Esophagus squamous epithelium (tissue), 5 donors: ENCODE results near the gene MBD4. TPM values are rescaled to one million over a fixed set of nuclear protein-coding genes. Genes with fewer than 3 reads are reported as not detected.
"Not testable (repeated sequence)": the region's sequence is repeated elsewhere in the genome, so short reads cannot be mapped to it uniquely, and the experiment has no call there.

Experiments
- DNase-seq: peaks from one replicate; lab custom pipeline; 2025; lab: John Stamatoyannopoulos, UW
- H3K27ac ChIP-seq, 4 donors: fragments of 200-600 bp; sonication (generic); one replicate each; pipeline ENCODE4 v1.5.1; 2016 to 2019; ENCODE audit warnings: mild to moderate bottlenecking in 1 of 4
- H3K27me3 ChIP-seq, 4 donors: fragments of 200-600 bp; sonication (generic); 1 replicate in 3 of 4; 2 replicates in 1 of 4; pipeline versions ENCODE4 v1.5.1 to v1.6.0; 2017 to 2021; ENCODE audit warnings: antibody characterized with exemption in 1 of 4
- H3K36me3 ChIP-seq, 3 donors: fragments of 200-600 bp; sonication (generic); one replicate each; pipeline ENCODE4 v1.5.1; 2016 to 2019
- H3K4me1 ChIP-seq, 3 donors: fragments of 200-600 bp; sonication (generic); one replicate each; pipeline ENCODE4 v1.5.1; 2017 to 2019
- H3K4me3 ChIP-seq, 4 donors: fragments of 200-600 bp; sonication (generic); 1 replicate in 3 of 4; 2 replicates in 1 of 4; pipeline ENCODE4 v1.5.1; 2016 to 2019; ENCODE audit warnings: mild to moderate bottlenecking in 2 of 4, moderate library complexity in 1 of 4
- H3K9me3 ChIP-seq, 3 donors: fragments of 200-600 bp; sonication (generic); one replicate each; pipeline ENCODE4 v1.5.1; 2016 to 2019
- CTCF ChIP-seq, 6 experiments: fragments of 450-650 bp in 4 of 6; fragments of 200-600 bp in 2 of 6; sonication (generic) in 2 of 6; IDR thresholded peaks; one replicate each; pipeline ENCODE4 v1.5.1; 2016 to 2019; ENCODE audit warnings: antibody characterized with exemption in 6 of 6, mild to moderate bottlenecking in 4 of 6, moderate library complexity in 4 of 6
- POLR2A ChIP-seq, 4 donors: fragments of 450-650 bp; IDR thresholded peaks; one replicate each; pipeline ENCODE4 v1.6.1; 2017; ENCODE audit warnings: antibody characterized with exemption in 4 of 4, mild to moderate bottlenecking in 4 of 4, moderate library complexity in 3 of 4
- WGBS, 2 donors: methylation state at CpG; one replicate each; pipeline ENCODE4 v1.1.5; 2018; 5-methylcytosine and 5-hydroxymethylcytosine counted together
- intact Hi-C: fragments of 100-400 bp; cut with DNase I; formaldehyde crosslinking; loops from one replicate; pipeline ENCODE4 v1.15.0; 2022
- total RNA-seq, 4 donors: library from RNA; depleted of rRNA; stranded (reverse); fragments of >200 nt; gene quantifications; one replicate each; pipeline ENCODE4 v1.1.0, GENCODE V29; 2016
- donor health status: DM: yes; HTN: yes; CAD: no.

The MBD4 gene
- total RNA-seq, 4 donors from 2014 or later, result 10.9 to 21.5 (median 17.6) TPM

- 39 to 45% methylated on average over 7 to 9 of the region's 11 CpGs for WGBS, 2 donors
- intact Hi-C loops, result loop anchor here (10.0 kb wide), 1 partner anchor 119 kb away; the partner anchor contains the start of gene PLXND1
- Histone ChIP-seq H3K27ac (peak overlapping the region; percentile 55 to 90 (median 77)), H3K4me3 (no peak overlapping the region), H3K27me3 (no peaks in the 10 kb centered on the region), H3K36me3 (peaks cover 0 to 28% (median 0%) of the 10 kb centered on the region in 3 donors), H3K9me3 (no peaks in the 10 kb centered on the region), H3K4me1 (peaks cover 8 to 67% (median 43%) of the 10 kb centered on the region in 3 donors)
- peak; percentile 46 for DNase-seq
- TF ChIP-seq POLR2A (IDR thresholded peaks at IDR 0.05) (no peak), CTCF (IDR thresholded peaks at IDR 0.05) (no peak)
Observed at GRCh38 chr3:129485721-129486663, 46.2 kb upstream of the MBD4 start.

- 75 to 85% methylated on average over 6 of the region's 6 CpGs for WGBS, 2 donors
- not testable (repeated sequence) for H3K27me3 ChIP-seq, H3K4me3 ChIP-seq, H3K9me3 ChIP-seq, DNase-seq
- Histone ChIP-seq H3K4me1 (peaks cover 8 to 67% (median 40%) of the 10 kb centered on the region in 3 donors), H3K27ac (peak overlapping the region in 3 of 4 donors; percentile 75 to 90 (median 79)), H3K36me3 (peaks cover 0 to 32% (median 0%) of the 10 kb centered on the region in 3 donors)
- intact Hi-C loops, result loop anchor here (10.0 kb wide), 1 partner anchor 120 kb away; the partner anchor contains the start of gene PLXND1
Observed at GRCh38 chr3:129485146-129485545, 45.4 kb upstream of the MBD4 start.

- Histone ChIP-seq H3K9me3 (no peaks in the 10 kb centered on the region), H3K4me1 (peaks cover 8 to 65% (median 40%) of the 10 kb centered on the region in 3 donors), H3K27ac (no peak overlapping the region), H3K27me3 (no peaks in the 10 kb centered on the region), H3K4me3 (no peak overlapping the region), H3K36me3 (peaks cover 0 to 38% (median 0%) of the 10 kb centered on the region in 3 donors)
- DNase-seq, result no peak
- TF ChIP-seq POLR2A (IDR thresholded peaks at IDR 0.05) (no peak), CTCF (IDR thresholded peaks at IDR 0.05) (no peak)
- intact Hi-C loops, result loop anchor here (10.0 kb wide), 1 partner anchor 121 kb away; the partner anchor contains the start of gene PLXND1
- 92 to 98% methylated on average over 7 to 8 of the region's 8 CpGs for WGBS, 2 donors
Observed at GRCh38 chr3:129483870-129484269, 44.1 kb upstream of the MBD4 start.

- TF ChIP-seq POLR2A (IDR thresholded peaks at IDR 0.05), result no peak
- TF ChIP-seq CTCF (IDR thresholded peaks at IDR 0.05), result no peak
- H3K4me1 ChIP-seq, result peaks cover 8 to 64% (median 40%) of the 10 kb centered on the region in 3 donors
- H3K27me3 ChIP-seq, result no peaks in the 10 kb centered on the region
- WGBS, 2 donors, result 83 to 86% methylated on average over 1 of the region's 1 CpG
- DNase-seq, result no peak
- peaks cover 0 to 49% (median 0%) of the 10 kb centered on the region in 3 donors for H3K36me3 ChIP-seq
- H3K4me3 ChIP-seq, result no peak overlapping the region
- no peaks in the 10 kb centered on the region for H3K9me3 ChIP-seq
- H3K27ac ChIP-seq, result peak overlapping the region; percentile 71 to 84 (median 81)
- intact Hi-C loops, result loop anchor here (10.0 kb wide), 1 partner anchor 122 kb away; the partner anchor contains the start of gene PLXND1
Observed at GRCh38 chr3:129482721-129483120, 43.0 kb upstream of the MBD4 start.

GRCh38 chr3:129481766-129482332 lies 42.1 kb upstream of the MBD4 start:
- 4 to 27% methylated on average over 4 to 8 of the region's 12 CpGs for WGBS, 2 donors
- TF ChIP-seq POLR2A (IDR thresholded peaks at IDR 0.05) (no peak), CTCF (IDR thresholded peaks at IDR 0.05) (no peak)
- Histone ChIP-seq H3K27ac (peak overlapping the region; percentile 71 to 84 (median 81)), H3K36me3 (peaks cover 0 to 58% (median 5%) of the 10 kb centered on the region in 3 donors), H3K4me1 (peaks cover 8 to 56% (median 37%) of the 10 kb centered on the region in 3 donors), H3K9me3 (no peaks in the 10 kb centered on the region), H3K27me3 (no peaks in the 10 kb centered on the region), H3K4me3 (no peak overlapping the region)
- DNase-seq, result no peak
- intact Hi-C loops, result loop anchor here (10.0 kb wide), 1 partner anchor 123 kb away; the partner anchor contains the start of gene PLXND1

- 56 to 60% methylated on average over 5 to 6 of the region's 11 CpGs for WGBS, 2 donors
- H3K27ac ChIP-seq, result peak overlapping the region; percentile 71 to 84 (median 81)
- not testable (repeated sequence) for DNase-seq, H3K9me3 ChIP-seq, H3K4me3 ChIP-seq, H3K27me3 ChIP-seq
- intact Hi-C loops, result loop anchor here (10.0 kb wide), 1 partner anchor 124 kb away; the partner anchor contains the start of gene PLXND1
- H3K4me1 ChIP-seq, result peaks cover 8 to 50% (median 31%) of the 10 kb centered on the region in 3 donors
- H3K36me3 ChIP-seq, result peaks cover 0 to 64% (median 10%) of the 10 kb centered on the region in 3 donors
Observed at GRCh38 chr3:129481225-129481765, 41.5 kb upstream of the MBD4 start.
